ENCODE data around the gene XPR1.

DNA sequence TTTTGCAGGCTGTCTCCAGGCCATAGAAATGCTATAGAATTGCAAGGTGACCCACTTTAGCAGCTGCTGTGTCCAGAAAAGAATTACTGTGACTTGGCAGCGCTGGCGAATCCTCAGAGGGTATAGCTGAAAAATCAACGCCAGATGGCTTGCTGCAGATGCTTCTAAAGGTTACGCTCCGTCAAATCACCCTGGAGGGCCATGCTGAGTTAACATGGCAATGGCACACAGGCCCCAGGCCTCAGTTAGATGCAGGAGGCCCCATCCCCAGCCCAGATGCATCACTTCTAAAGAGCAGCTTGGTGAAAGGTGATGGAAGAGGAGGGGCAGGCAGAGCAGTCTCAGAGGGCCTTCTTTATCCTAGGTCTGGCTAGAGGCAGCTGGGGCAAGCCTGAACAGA is 298.9 kb downstream of the XPR1 start:
- TF ChIP-seq CEBPB (IDR thresholded peaks at IDR 0.05), result no peak
- TF ChIP-seq, protein P1, sequence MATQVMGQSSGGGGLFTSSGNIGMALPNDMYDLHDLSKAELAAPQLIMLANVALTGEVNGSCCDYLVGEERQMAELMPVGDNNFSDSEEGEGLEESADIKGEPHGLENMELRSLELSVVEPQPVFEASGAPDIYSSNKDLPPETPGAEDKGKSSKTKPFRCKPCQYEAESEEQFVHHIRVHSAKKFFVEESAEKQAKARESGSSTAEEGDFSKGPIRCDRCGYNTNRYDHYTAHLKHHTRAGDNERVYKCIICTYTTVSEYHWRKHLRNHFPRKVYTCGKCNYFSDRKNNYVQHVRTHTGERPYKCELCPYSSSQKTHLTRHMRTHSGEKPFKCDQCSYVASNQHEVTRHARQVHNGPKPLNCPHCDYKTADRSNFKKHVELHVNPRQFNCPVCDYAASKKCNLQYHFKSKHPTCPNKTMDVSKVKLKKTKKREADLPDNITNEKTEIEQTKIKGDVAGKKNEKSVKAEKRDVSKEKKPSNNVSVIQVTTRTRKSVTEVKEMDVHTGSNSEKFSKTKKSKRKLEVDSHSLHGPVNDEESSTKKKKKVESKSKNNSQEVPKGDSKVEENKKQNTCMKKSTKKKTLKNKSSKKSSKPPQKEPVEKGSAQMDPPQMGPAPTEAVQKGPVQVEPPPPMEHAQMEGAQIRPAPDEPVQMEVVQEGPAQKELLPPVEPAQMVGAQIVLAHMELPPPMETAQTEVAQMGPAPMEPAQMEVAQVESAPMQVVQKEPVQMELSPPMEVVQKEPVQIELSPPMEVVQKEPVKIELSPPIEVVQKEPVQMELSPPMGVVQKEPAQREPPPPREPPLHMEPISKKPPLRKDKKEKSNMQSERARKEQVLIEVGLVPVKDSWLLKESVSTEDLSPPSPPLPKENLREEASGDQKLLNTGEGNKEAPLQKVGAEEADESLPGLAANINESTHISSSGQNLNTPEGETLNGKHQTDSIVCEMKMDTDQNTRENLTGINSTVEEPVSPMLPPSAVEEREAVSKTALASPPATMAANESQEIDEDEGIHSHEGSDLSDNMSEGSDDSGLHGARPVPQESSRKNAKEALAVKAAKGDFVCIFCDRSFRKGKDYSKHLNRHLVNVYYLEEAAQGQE (IDR thresholded peaks at IDR 0.05; ENCODE audit: low read depth), result no peak

Measured in Ishikawa (cell line).